Transverse colon (tissue), 4 donors: ENCODE data around the gene PTCD3. TPM values are rescaled to one million over a fixed set of nuclear protein-coding genes. Genes with fewer than 3 reads are reported as not detected.

ENCODE experiments used
- DNase-seq: peaks from one replicate; pipeline ENCODE4 v3.0.0-alpha.2; 2019
- H3K27ac ChIP-seq, 4 donors: fragments of 200-600 bp; sonication (generic); 2 replicates each; pipeline ENCODE4 v1.5.1; 2016 to 2018; ENCODE audit warnings: inconsistent platforms in 4 of 4
- H3K27me3 ChIP-seq: fragments of 200-600 bp; sonication (generic); 2 replicates; pipeline ENCODE4 v1.5.1; 2017; ENCODE audit warnings: inconsistent platforms
- H3K36me3 ChIP-seq, 4 donors: fragments of 200-600 bp; sonication (generic); 2 replicates each; pipeline ENCODE4 v1.5.1; 2017 to 2019; ENCODE audit warnings: inconsistent platforms in 4 of 4
- H3K4me1 ChIP-seq, 4 donors: fragments of 200-600 bp; sonication (generic); 2 replicates each; pipeline ENCODE4 v1.5.1; 2017 to 2020; ENCODE audit warnings: inconsistent platforms in 4 of 4
- H3K4me3 ChIP-seq, 4 donors: fragments of 200-600 bp; sonication (generic); 1 replicate in 1 of 4; 2 replicates in 3 of 4; pipeline versions ENCODE4 v1.5.1 to v1.6.1; 2017 to 2019; ENCODE audit warnings: inconsistent platforms in 4 of 4
- H3K9me3 ChIP-seq, 2 donors: fragments of 200-600 bp; sonication (generic); 2 replicates each; pipeline ENCODE4 v1.5.1; 2017 to 2019; ENCODE audit warnings: inconsistent platforms in 2 of 2
- CTCF ChIP-seq, 5 experiments: fragments of 200-600 bp in 3 of 5; fragments of 450-650 bp in 2 of 5; sonication (generic) in 3 of 5; IDR thresholded peaks; 1 replicate in 2 of 5; 2 replicates in 3 of 5; pipeline ENCODE4 v1.5.1; 2016 to 2017; ENCODE audit warnings: antibody characterized with exemption in 5 of 5, inconsistent platforms in 3 of 5, mild to moderate bottlenecking in 2 of 5, moderate library complexity in 1 of 5
- EP300 ChIP-seq: sonication (generic); formaldehyde crosslinking; IDR thresholded peaks from one replicate; pipeline ENCODE4 v1.6.1; 2017; ENCODE audit warnings: antibody characterized with exemption, low read depth
- POLR2A ChIP-seq: fragments of 450-650 bp; IDR thresholded peaks from one replicate; pipeline ENCODE4 v1.6.1; 2016; ENCODE audit warnings: antibody characterized with exemption, mild to moderate bottlenecking, moderate library complexity
- POLR2AphosphoS5 ChIP-seq, 3 donors: sonication (generic); formaldehyde crosslinking; IDR thresholded peaks; one replicate each; pipeline ENCODE4 v1.6.1; 2016; ENCODE audit warnings: antibody characterized with exemption in 3 of 3
- WGBS, 2 donors: methylation state at CpG; one replicate each; pipeline ENCODE4 v1.1.5; 2018; ENCODE audit warnings: low coverage in 1 of 2; 5-methylcytosine and 5-hydroxymethylcytosine counted together
- in situ Hi-C, 4 donors: fragments of 200-750 bp; cut with MboI; loops; one replicate each; pipeline versions ENCODE4 v1.15.0 to v1.15.1; 2017; ENCODE audit warnings: low sequenced_read_pairs in 3 of 4, low pct_ligation_motif_present in 1 of 4, low pct_unique_long_range_greater_than_20kb in 1 of 4
- intact Hi-C: fragments of 100-400 bp; cut with DNase I; formaldehyde crosslinking; loops from one replicate; pipeline ENCODE4 v1.15.1; 2023; ENCODE audit warnings: low total_unique reads
- total RNA-seq, 4 donors: library from RNA; depleted of rRNA; stranded (reverse); fragments of >200 nt; gene quantifications; one replicate each; pipeline ENCODE4 v1.1.0, GENCODE V29; 2016

PTCD3 gene
- total RNA-seq, 4 donors from 2014 or later: 67.7 to 189 (median 83.0) TPM

GRCh38 chr2:86134709-86135108, 28.7 kb downstream of the PTCD3 start:
- no peak for DNase-seq
- no peaks in the 10 kb centered on the region for H3K9me3 ChIP-seq
- intact Hi-C loops (no loop called here), in situ Hi-C loops (no loop called here)
- H3K36me3 ChIP-seq: peaks cover 0 to 91% (median 41%) of the 10 kb centered on the region in 4 donors
- TF ChIP-seq EP300: no peak
- TF ChIP-seq CTCF (IDR thresholded peaks at IDR 0.05): no peak
- no peak for TF ChIP-seq POLR2A
- no peak for TF ChIP-seq POLR2AphosphoS5 (IDR thresholded peaks at IDR 0.05)
- no peaks in the 10 kb centered on the region for H3K27me3 ChIP-seq
- no peak overlapping the region for H3K4me3 ChIP-seq
- 95 to 98% methylated on average over 3 to 4 of the region's 4 CpGs for WGBS, 2 donors
- no peaks in the 10 kb centered on the region for H3K4me1 ChIP-seq
- no peak overlapping the region for H3K27ac ChIP-seq

GRCh38 chr2:86135653-86136052, 29.6 kb downstream of the PTCD3 start:
- Histone ChIP-seq H3K4me3 (no peak overlapping the region), H3K9me3 (no peaks in the 10 kb centered on the region), H3K27ac (no peak overlapping the region), H3K27me3 (no peaks in the 10 kb centered on the region), H3K4me1 (no peaks in the 10 kb centered on the region), H3K36me3 (peaks cover 0 to 81% (median 36%) of the 10 kb centered on the region in 4 donors)
- DNase-seq: no peak
- no peak for TF ChIP-seq POLR2A
- no peak for TF ChIP-seq EP300
- TF ChIP-seq POLR2AphosphoS5 (IDR thresholded peaks at IDR 0.05): no peak
- TF ChIP-seq CTCF (IDR thresholded peaks at IDR 0.05): no peak
- intact Hi-C loops: no loop called here
- in situ Hi-C loops: no loop called here
- 82% methylated on average over 5 of the region's 5 CpGs; no CpG with 5 or more reads in 1 of the 2 donors for WGBS, 2 donors

GRCh38 chr2:86136141-86136540, 30.1 kb downstream of the PTCD3 start:
- in situ Hi-C loops (no loop called here), intact Hi-C loops (no loop called here)
- peaks cover 0 to 76% (median 36%) of the 10 kb centered on the region in 4 donors for H3K36me3 ChIP-seq
- no peak overlapping the region for H3K27ac ChIP-seq
- no peaks in the 10 kb centered on the region for H3K4me1 ChIP-seq
- DNase-seq: no peak
- TF ChIP-seq CTCF (IDR thresholded peaks at IDR 0.05): no peak
- TF ChIP-seq EP300: no peak
- no peak for TF ChIP-seq POLR2AphosphoS5 (IDR thresholded peaks at IDR 0.05)
- no peak for TF ChIP-seq POLR2A
- no peaks in the 10 kb centered on the region for H3K9me3 ChIP-seq
- H3K4me3 ChIP-seq: no peak overlapping the region
- 76 to 87% methylated on average over 2 of the region's 2 CpGs for WGBS, 2 donors
- no peaks in the 10 kb centered on the region for H3K27me3 ChIP-seq

GRCh38 chr2:86138736-86139625, 32.9 kb downstream of the PTCD3 start:
- intact Hi-C loops: no loop called here
- DNase-seq: no peak
- no peaks in the 10 kb centered on the region for H3K4me1 ChIP-seq
- H3K27me3 ChIP-seq: no peaks in the 10 kb centered on the region
- no peak for TF ChIP-seq EP300
- TF ChIP-seq POLR2A: no peak
- TF ChIP-seq POLR2AphosphoS5 (IDR thresholded peaks at IDR 0.05): no peak
- no peak for TF ChIP-seq CTCF (IDR thresholded peaks at IDR 0.05)
- H3K4me3 ChIP-seq: no peak overlapping the region
- no peak overlapping the region for H3K27ac ChIP-seq
- H3K36me3 ChIP-seq: peaks cover 0 to 58% (median 25%) of the 10 kb centered on the region in 4 donors
- in situ Hi-C loops: no loop called here
- WGBS, 2 donors: 93% methylated on average over 2 to 7 of the region's 7 CpGs
- no peaks in the 10 kb centered on the region for H3K9me3 ChIP-seq
